MCF 10A (cell line): ENCODE data around the gene ZDBF2. TPM values are rescaled to one million over a fixed set of nuclear protein-coding genes. Genes with fewer than 3 reads are reported as not detected.

Source experiments
- BruUV-seq: library from RNA; stranded (reverse); fragments of 400-500 nt; replicated peaks from 2 replicates; lab custom pipeline; 2021; lab: Mats Ljungman, UMichigan
- CTCF ChIA-PET: fragments of 300-600 bp; sonication (Branson Sonifier 250); formaldehyde crosslinking; extraction: SDS; loops from one replicate; lab custom pipeline; 2021; ENCODE audit warnings: antibody characterized with exemption, inconsistent platforms; lab: Yijun Ruan, JAX
- POLR2A ChIA-PET: fragments of 300-600, 350-650 bp; sonication (Branson Sonifier 250); formaldehyde crosslinking; extraction: SDS; loops from one replicate; lab custom pipeline; 2020; ENCODE audit warnings: antibody characterized with exemption, inconsistent platforms; lab: Yijun Ruan, JAX
- DNase-seq: peaks from one replicate; pipeline ENCODE4 v3.0.0-alpha.2; 2018; ENCODE audit not compliant: unreplicated experiment
- H3K27ac Mint-ChIP-seq: one replicate; pipeline ENCODE4 v1.8.0; 2022; ENCODE audit warnings: mild to moderate bottlenecking, low read depth, mixed read lengths; ENCODE audit not compliant: unreplicated experiment
- H3K27me3 Mint-ChIP-seq: one replicate; pipeline ENCODE4 v1.8.0; 2022; ENCODE audit warnings: mixed read lengths; ENCODE audit not compliant: insufficient read depth, unreplicated experiment
- H3K36me3 Mint-ChIP-seq: one replicate; pipeline ENCODE4 v1.8.0; 2022; ENCODE audit warnings: mild to moderate bottlenecking, moderate library complexity, mixed read lengths; ENCODE audit not compliant: insufficient read depth, unreplicated experiment
- H3K4me1 Mint-ChIP-seq: one replicate; pipeline ENCODE4 v1.8.0; 2022; ENCODE audit warnings: mixed read lengths; ENCODE audit not compliant: insufficient read depth, unreplicated experiment
- H3K4me3 Mint-ChIP-seq: one replicate; pipeline ENCODE4 v1.8.0; 2022; ENCODE audit warnings: mild to moderate bottlenecking, moderate library complexity, mixed read lengths; ENCODE audit not compliant: unreplicated experiment
- H3K9me3 Mint-ChIP-seq: one replicate; pipeline ENCODE4 v1.8.0; 2022; ENCODE audit warnings: mixed read lengths; ENCODE audit not compliant: unreplicated experiment
- CTCF ChIP-seq: fragments of 200-600 bp; IDR thresholded peaks from one replicate; pipeline ENCODE4 v1.8.0; 2022; ENCODE audit warnings: antibody characterized with exemption, mild to moderate bottlenecking; ENCODE audit not compliant: unreplicated experiment
- intact Hi-C: fragments of 100-400 bp; cut with micrococcal nuclease; formaldehyde crosslinking; loops from 2 replicates; pipeline ENCODE4 v1.14.1; 2022
- total RNA-seq: library from RNA; stranded (reverse); gene quantifications from 2 replicates; pipeline ENCODE4 v1.2.3, GENCODE V29; 2022

ZDBF2 gene
- total RNA-seq, 1 experiment from 2014 or later, result 15.6 TPM

GRCh38 chr2:206250041-206250897 lies 24.2 kb upstream of the ZDBF2 start:
- Mint-ChIP-seq H3K4me1 (no peaks in the 10 kb centered on the region), H3K36me3 (peaks cover 5% of the 10 kb centered on the region), H3K4me3 (no peak overlapping the region), H3K27me3 (no peaks in the 10 kb centered on the region), H3K9me3 (no peaks in the 10 kb centered on the region), H3K27ac (no peak overlapping the region)
- ChIA-PET POLR2A (interaction anchor here (0.7 kb wide), 1 partner anchor 18 kb away, joined by 3 read pairs; no protein-coding TSS in a partner anchor), CTCF (interaction anchor here (0.6 kb wide), 1 partner anchor 28 kb away, joined by 3 read pairs; no protein-coding TSS in a partner anchor)
- TF ChIP-seq CTCF, result no peak
- no peak for DNase-seq
- BruUV-seq, result no TSS peak
- intact Hi-C loops, result no loop called here

DNA sequence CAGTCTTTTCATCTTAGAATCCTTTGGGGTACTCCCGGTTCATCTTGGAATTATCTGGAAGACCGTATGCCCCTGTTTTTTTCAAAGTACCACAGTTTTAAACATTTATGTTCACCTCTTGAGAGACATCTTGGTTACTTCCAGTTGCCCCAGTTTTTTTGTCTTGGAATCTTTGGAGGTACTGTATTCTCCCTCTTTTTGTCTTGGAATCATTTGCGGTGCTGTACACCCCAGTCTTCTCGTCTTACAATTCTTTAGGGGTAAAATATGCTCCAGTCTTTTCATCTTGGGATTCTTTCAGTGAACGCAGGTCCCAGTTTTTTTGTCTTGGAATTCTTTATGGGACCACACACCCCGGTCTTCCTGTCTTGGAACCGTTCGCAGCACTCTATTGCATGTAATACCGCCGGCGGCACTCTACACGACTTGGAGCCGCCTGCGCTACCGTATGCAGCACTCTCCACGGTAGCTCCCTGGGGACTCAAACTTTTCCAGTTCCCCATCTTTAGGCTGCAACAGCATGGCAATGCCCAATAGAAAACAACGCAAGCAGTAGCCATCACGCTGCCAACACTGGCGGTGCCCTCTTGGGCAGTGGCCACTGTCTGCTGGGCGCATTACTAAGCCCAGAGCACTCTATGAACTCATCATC lies 21.2 kb upstream of the ZDBF2 start:
- H3K27ac Mint-ChIP-seq, result no peak overlapping the region
- H3K4me3 Mint-ChIP-seq, result no peak overlapping the region
- POLR2A ChIA-PET, result no interaction called here

GRCh38 chr2:206253777-206254166 lies 20.7 kb upstream of the ZDBF2 start:
- no peak overlapping the region for H3K4me3 Mint-ChIP-seq
- POLR2A ChIA-PET, result no interaction called here
- H3K9me3 Mint-ChIP-seq, result no peaks in the 10 kb centered on the region
- intact Hi-C loops, result no loop called here
- peaks cover 5% of the 10 kb centered on the region for H3K4me1 Mint-ChIP-seq
- no TSS peak for BruUV-seq
- no peaks in the 10 kb centered on the region for H3K27me3 Mint-ChIP-seq
- H3K27ac Mint-ChIP-seq, result no peak overlapping the region
- H3K36me3 Mint-ChIP-seq, result peaks cover 5% of the 10 kb centered on the region
- no peak for TF ChIP-seq CTCF
- DNase-seq, result no peak
- CTCF ChIA-PET, result no interaction called here

More for the DNA sequence above, 21.2 kb upstream of the ZDBF2 start:
- CTCF ChIA-PET, result no interaction called here
- intact Hi-C loops, result no loop called here
- Mint-ChIP-seq H3K27me3 (no peaks in the 10 kb centered on the region), H3K4me1 (peaks cover 5% of the 10 kb centered on the region), H3K36me3 (peaks cover 5% of the 10 kb centered on the region), H3K9me3 (no peaks in the 10 kb centered on the region)
- TF ChIP-seq CTCF, result no peak
- DNase-seq, result no peak
- BruUV-seq, result no TSS peak

DNA sequence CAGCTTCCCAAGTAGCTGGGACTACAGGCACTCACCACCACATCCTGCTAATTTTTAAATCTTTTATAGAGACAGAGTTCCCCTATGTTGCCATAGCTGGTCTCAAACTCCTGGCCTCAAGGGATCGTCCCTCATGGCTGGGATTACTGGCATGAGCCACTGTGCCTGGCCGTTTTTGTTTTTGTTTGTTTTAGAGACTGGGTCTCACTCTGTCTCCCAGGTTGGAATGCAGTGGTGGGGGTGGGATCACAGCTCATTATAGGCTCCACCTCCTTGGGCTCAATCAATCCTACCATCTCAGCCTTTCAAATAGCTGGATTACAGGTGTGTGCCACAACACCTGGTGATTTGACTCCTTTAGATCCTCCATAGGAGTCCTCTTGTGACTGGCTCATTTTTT lies 19.5 kb upstream of the ZDBF2 start:
- Mint-ChIP-seq H3K27ac (no peak overlapping the region), H3K36me3 (no peaks in the 10 kb centered on the region), H3K27me3 (peaks cover under 1% of the 10 kb centered on the region), H3K4me1 (peaks cover 10% of the 10 kb centered on the region), H3K4me3 (no peak overlapping the region), H3K9me3 (no peaks in the 10 kb centered on the region)
- intact Hi-C loops, result no loop called here
- ChIA-PET POLR2A (interaction anchor here (0.6 kb wide), 2 partner anchors 24 to 209 kb away, joined by 3 read pairs; no protein-coding TSS in a partner anchor), CTCF (interaction anchor here (0.5 to 1.6 kb wide), 5 partner anchors 9 to 472 kb away, joined by 3 to 7 read pairs (median 3); no protein-coding TSS in a partner anchor)
- TF ChIP-seq CTCF, result no peak
- DNase-seq, result no peak
- no TSS peak for BruUV-seq
